Activated CD4-positive, alpha-beta memory T cell treated with anti-CD3 and anti-CD28 coated beads, Interleukin-2, amount 10 ng/mL, durations not matched to agents 7 days and 5 days (primary cell): ENCODE measurements around the gene COL4A6. TPM values are rescaled to one million over a fixed set of nuclear protein-coding genes. Genes with fewer than 3 reads are reported as not detected.

Experiments
- CTCF ChIA-PET: fragments of 350-600 bp; sonication (Branson Sonifier 250); formaldehyde crosslinking; loops from one replicate; lab custom pipeline; 2021; ENCODE audit warnings: antibody characterized with exemption, inconsistent platforms; lab: Charles Lee
- POLR2A ChIA-PET: fragments of 350-600 bp; sonication (Branson Sonifier 250); formaldehyde crosslinking; loops from one replicate; lab custom pipeline; 2021; ENCODE audit warnings: antibody characterized with exemption; lab: Charles Lee
- DNase-seq: peaks from one replicate; pipeline ENCODE4 v3.0.0-alpha.2; 2020
- H3K27ac Mint-ChIP-seq: one replicate; pipeline ENCODE4 v1.8.0; 2021; ENCODE audit warnings: mild to moderate bottlenecking, mixed read lengths
- H3K27me3 Mint-ChIP-seq: one replicate; pipeline ENCODE4 v1.8.0; 2021; ENCODE audit warnings: mixed read lengths
- H3K36me3 Mint-ChIP-seq: one replicate; pipeline ENCODE4 v1.8.0; 2021; ENCODE audit warnings: low read depth, mixed read lengths
- H3K4me1 Mint-ChIP-seq: one replicate; pipeline ENCODE4 v1.8.0; 2021; ENCODE audit warnings: mixed read lengths
- H3K4me3 Mint-ChIP-seq: one replicate; pipeline ENCODE4 v1.8.0; 2021; ENCODE audit warnings: mild to moderate bottlenecking, mixed read lengths
- H3K9me3 Mint-ChIP-seq: one replicate; pipeline ENCODE4 v1.8.0; 2021; ENCODE audit warnings: mixed read lengths
- total RNA-seq, 2 experiments: library from RNA; stranded (reverse); gene quantifications; one replicate each; pipeline ENCODE4 v1.2.3, GENCODE V29; 2021

Gene COL4A6
- total RNA-seq, 2 experiments from 2014 or later: not detected

- ChIA-PET CTCF (no interaction called here), POLR2A (no interaction called here)
- DNase-seq: no peak
- Mint-ChIP-seq H3K4me1 (no peaks in the 10 kb centered on the region), H3K36me3 (no peaks in the 10 kb centered on the region), H3K4me3 (no peak overlapping the region), H3K27me3 (no peaks in the 10 kb centered on the region), H3K27ac (no peak overlapping the region), H3K9me3 (no peaks in the 10 kb centered on the region)
Observed at GRCh38 chrX:108199041-108199440, 239.2 kb downstream of the COL4A6 start.

- Mint-ChIP-seq H3K4me3 (no peak overlapping the region), H3K9me3 (no peaks in the 10 kb centered on the region), H3K4me1 (no peaks in the 10 kb centered on the region), H3K27ac (no peak overlapping the region), H3K36me3 (no peaks in the 10 kb centered on the region), H3K27me3 (no peaks in the 10 kb centered on the region)
- CTCF ChIA-PET: no interaction called here
- DNase-seq: no peak
- POLR2A ChIA-PET: no interaction called here
Observed at GRCh38 chrX:108198420-108198819, 239.8 kb downstream of the COL4A6 start.

- no peaks in the 10 kb centered on the region for H3K36me3 Mint-ChIP-seq
- DNase-seq: no peak
- H3K9me3 Mint-ChIP-seq: no peaks in the 10 kb centered on the region
- no peaks in the 10 kb centered on the region for H3K4me1 Mint-ChIP-seq
- no peak overlapping the region for H3K4me3 Mint-ChIP-seq
- H3K27ac Mint-ChIP-seq: no peak overlapping the region
- ChIA-PET CTCF (no interaction called here), POLR2A (no interaction called here)
- no peaks in the 10 kb centered on the region for H3K27me3 Mint-ChIP-seq
Observed at GRCh38 chrX:108186811-108187210, 251.4 kb downstream of the COL4A6 start.

- DNase-seq: no peak
- Mint-ChIP-seq H3K4me1 (no peaks in the 10 kb centered on the region), H3K27me3 (no peaks in the 10 kb centered on the region), H3K27ac (no peak overlapping the region), H3K36me3 (no peaks in the 10 kb centered on the region), H3K4me3 (no peak overlapping the region), H3K9me3 (no peaks in the 10 kb centered on the region)
- ChIA-PET CTCF (no interaction called here), POLR2A (no interaction called here)
Observed at GRCh38 chrX:108178143-108178498, 260.1 kb downstream of the COL4A6 start.

GRCh38 chrX:108177351-108178142 lies 260.7 kb downstream of the COL4A6 start:
- Mint-ChIP-seq H3K4me1 (no peaks in the 10 kb centered on the region), H3K27ac (no peak overlapping the region), H3K9me3 (no peaks in the 10 kb centered on the region)

GRCh38 chrX:108173874-108174273 lies 264.3 kb downstream of the COL4A6 start:
- H3K27ac Mint-ChIP-seq: no peak overlapping the region
- H3K36me3 Mint-ChIP-seq: no peaks in the 10 kb centered on the region
- H3K4me3 Mint-ChIP-seq: no peak overlapping the region
- H3K9me3 Mint-ChIP-seq: no peaks in the 10 kb centered on the region
- DNase-seq: no peak
- CTCF ChIA-PET: interaction anchor here (0.5 kb wide), 1 partner anchor 333 kb away, joined by 4 read pairs; no protein-coding TSS in a partner anchor
- no peaks in the 10 kb centered on the region for H3K27me3 Mint-ChIP-seq
- no peaks in the 10 kb centered on the region for H3K4me1 Mint-ChIP-seq
- POLR2A ChIA-PET: no interaction called here

More at GRCh38 chrX:108177351-108178142, 260.7 kb downstream of the COL4A6 start:
- Mint-ChIP-seq H3K36me3 (no peaks in the 10 kb centered on the region), H3K4me3 (no peak overlapping the region), H3K27me3 (no peaks in the 10 kb centered on the region)
- CTCF ChIA-PET: no interaction called here
- POLR2A ChIA-PET: no interaction called here
- no peak for DNase-seq

GRCh38 chrX:108171671-108172070 lies 266.6 kb downstream of the COL4A6 start:
- ChIA-PET POLR2A (no interaction called here), CTCF (no interaction called here)
- DNase-seq: no peak
- Mint-ChIP-seq H3K27ac (no peak overlapping the region), H3K9me3 (no peaks in the 10 kb centered on the region), H3K4me1 (peaks cover 2% of the 10 kb centered on the region), H3K4me3 (no peak overlapping the region), H3K27me3 (no peaks in the 10 kb centered on the region), H3K36me3 (no peaks in the 10 kb centered on the region)

- ChIA-PET POLR2A (no interaction called here), CTCF (no interaction called here)
- Mint-ChIP-seq H3K4me1 (peaks cover 2% of the 10 kb centered on the region), H3K27ac (no peak overlapping the region), H3K27me3 (no peaks in the 10 kb centered on the region), H3K4me3 (no peak overlapping the region), H3K9me3 (no peaks in the 10 kb centered on the region), H3K36me3 (no peaks in the 10 kb centered on the region)
- no peak for DNase-seq
Observed at GRCh38 chrX:108169768-108170167, 268.5 kb downstream of the COL4A6 start.

GRCh38 chrX:108168961-108169740 lies 269.1 kb downstream of the COL4A6 start:
- Mint-ChIP-seq H3K4me3 (no peak overlapping the region), H3K9me3 (no peaks in the 10 kb centered on the region), H3K27ac (no peak overlapping the region), H3K36me3 (no peaks in the 10 kb centered on the region), H3K27me3 (no peaks in the 10 kb centered on the region), H3K4me1 (peaks cover 2% of the 10 kb centered on the region)
- ChIA-PET CTCF (no interaction called here), POLR2A (no interaction called here)
- no peak for DNase-seq

GRCh38 chrX:108167211-108167872 lies 270.9 kb downstream of the COL4A6 start:
- H3K27ac Mint-ChIP-seq: no peak overlapping the region
- H3K4me1 Mint-ChIP-seq: peaks cover 2% of the 10 kb centered on the region
- CTCF ChIA-PET: no interaction called here
- no peak for DNase-seq
- POLR2A ChIA-PET: no interaction called here
- H3K4me3 Mint-ChIP-seq: no peak overlapping the region
- no peaks in the 10 kb centered on the region for H3K9me3 Mint-ChIP-seq
- no peaks in the 10 kb centered on the region for H3K36me3 Mint-ChIP-seq
- no peaks in the 10 kb centered on the region for H3K27me3 Mint-ChIP-seq

GRCh38 chrX:108165383-108166111 lies 272.7 kb downstream of the COL4A6 start:
- Mint-ChIP-seq H3K9me3 (no peaks in the 10 kb centered on the region), H3K4me3 (no peak overlapping the region), H3K27ac (no peak overlapping the region), H3K27me3 (no peaks in the 10 kb centered on the region), H3K36me3 (no peaks in the 10 kb centered on the region), H3K4me1 (peaks cover 2% of the 10 kb centered on the region)
- DNase-seq: no peak
- CTCF ChIA-PET: no interaction called here
- POLR2A ChIA-PET: no interaction called here

- no peak overlapping the region for H3K4me3 Mint-ChIP-seq
- no peak overlapping the region for H3K27ac Mint-ChIP-seq
- H3K36me3 Mint-ChIP-seq: no peaks in the 10 kb centered on the region
- H3K27me3 Mint-ChIP-seq: no peaks in the 10 kb centered on the region
- CTCF ChIA-PET: no interaction called here
- DNase-seq: no peak
- POLR2A ChIA-PET: no interaction called here
- H3K9me3 Mint-ChIP-seq: no peaks in the 10 kb centered on the region
- peaks cover 2% of the 10 kb centered on the region for H3K4me1 Mint-ChIP-seq
Observed at GRCh38 chrX:108163333-108164082, 274.7 kb downstream of the COL4A6 start.
